ENCODE measurements around the gene FAM217B. TPM values are rescaled to one million over a fixed set of nuclear protein-coding genes. Genes with fewer than 3 reads are reported as not detected.

The FAM217B gene
- total and polyA plus RNA-seq, 7 donors: 1.8 to 19.7 (median 8.3) TPM

Other genes with a start within 250 kb of the FAM217B start
- 1 to 10 TPM in 3 of 4 donors, under 1 TPM in 1; 0.81 to 7.8 (median 2.2) TPM for gene SYCP2, start 6.8 kb upstream of the FAM217B start, total RNA-seq
- 1 to 10 TPM in 1 of 3 donors, under 1 TPM in 2; 0.50 to 1.6 (median 0.60) TPM for gene SYCP2, start 6.8 kb upstream of the FAM217B start, polyA plus RNA-seq
- gene PPP1R3D, start 84 bp upstream of the FAM217B start, total RNA-seq: 1 to 10 TPM; 5.3 to 9.5 (median 8.5) TPM
- gene PPP1R3D, start 84 bp upstream of the FAM217B start, polyA plus RNA-seq: 1 to 10 TPM; 2.4 to 3.4 (median 2.8) TPM
- gene CDH26, start 18.0 kb downstream of the FAM217B start, total RNA-seq: 1 to 10 TPM in 3 of 4 donors, under 1 TPM in 1; 0.95 to 5.5 (median 1.8) TPM
- gene CDH26, start 18.0 kb downstream of the FAM217B start, polyA plus RNA-seq: under 1 TPM in 1 of 3 donors, not detected in 2; 0.74 TPM

Measured in sigmoid colon (tissue), 7 donors.